Neural cell (in vitro differentiated cells): Measurements from ENCODE around the gene FBRSL1.

Experiments used
- EZH2 ChIP-seq: fragments of 200-600, 300-800 bp; shearing (Covaris generic), sonication (generic); IDR thresholded peaks from 2 replicates; pipeline ENCODE4 v1.6.1; 2014; ENCODE audit warnings: antibody characterized with exemption, low read length, borderline replicate concordance, mild to moderate bottlenecking; ENCODE audit not compliant: insufficient read depth, poor library complexity, severe bottlenecking
- POLR2AphosphoS5 ChIP-seq: IDR thresholded peaks from 2 replicates; pipeline ENCODE4 v1.6.1; 2012
- SMC3 ChIP-seq: fragments of 450-650 bp; conservative IDR thresholded peaks from 2 replicates; pipeline ENCODE4 v1.6.1; 2014; ENCODE audit warnings: antibody characterized with exemption, mild to moderate bottlenecking, moderate library complexity; ENCODE audit not compliant: poor library complexity
- TF ChIP-seq, protein P1 (sequence below): IDR thresholded peaks from 2 replicates; pipeline ENCODE4 v1.6.1; 2012; ENCODE audit warnings: borderline replicate concordance
- TF ChIP-seq, protein P2 (sequence below): fragments of 450-650 bp; IDR thresholded peaks from 2 replicates; pipeline ENCODE4 v1.5.1; 2014; ENCODE audit warnings: antibody characterized with exemption, mild to moderate bottlenecking, moderate library complexity; ENCODE audit not compliant: poor library complexity, severe bottlenecking

DNA sequence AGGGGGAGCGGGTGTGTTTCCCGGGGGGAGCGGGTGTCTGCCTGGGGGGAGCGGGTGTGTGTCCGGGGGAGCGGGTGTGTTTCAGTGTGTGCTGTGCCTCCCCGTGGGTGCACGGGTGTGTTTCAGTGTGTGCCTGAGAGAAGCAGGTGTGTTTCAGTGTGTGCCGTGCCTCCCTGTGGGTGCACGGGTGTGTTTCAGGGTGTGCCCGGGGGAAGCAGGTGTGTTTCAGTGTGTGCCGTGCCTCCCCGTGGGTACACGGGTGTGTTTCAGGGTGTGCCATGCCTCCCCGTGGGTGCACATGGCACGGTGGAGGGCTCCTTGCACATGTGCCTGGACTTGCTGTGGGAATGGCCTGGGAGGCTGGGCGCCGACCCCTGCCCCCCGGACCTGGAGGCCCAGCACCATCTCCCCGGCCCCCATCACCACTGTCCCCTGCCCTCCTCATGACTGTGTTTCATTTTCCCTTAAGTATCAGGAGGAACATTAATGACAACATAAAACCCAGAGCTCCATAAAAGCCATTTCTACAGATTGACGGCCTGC, 38.7 kb downstream of the FBRSL1 start:
- TF ChIP-seq EZH2 = no peak
- TF ChIP-seq, protein P1, sequence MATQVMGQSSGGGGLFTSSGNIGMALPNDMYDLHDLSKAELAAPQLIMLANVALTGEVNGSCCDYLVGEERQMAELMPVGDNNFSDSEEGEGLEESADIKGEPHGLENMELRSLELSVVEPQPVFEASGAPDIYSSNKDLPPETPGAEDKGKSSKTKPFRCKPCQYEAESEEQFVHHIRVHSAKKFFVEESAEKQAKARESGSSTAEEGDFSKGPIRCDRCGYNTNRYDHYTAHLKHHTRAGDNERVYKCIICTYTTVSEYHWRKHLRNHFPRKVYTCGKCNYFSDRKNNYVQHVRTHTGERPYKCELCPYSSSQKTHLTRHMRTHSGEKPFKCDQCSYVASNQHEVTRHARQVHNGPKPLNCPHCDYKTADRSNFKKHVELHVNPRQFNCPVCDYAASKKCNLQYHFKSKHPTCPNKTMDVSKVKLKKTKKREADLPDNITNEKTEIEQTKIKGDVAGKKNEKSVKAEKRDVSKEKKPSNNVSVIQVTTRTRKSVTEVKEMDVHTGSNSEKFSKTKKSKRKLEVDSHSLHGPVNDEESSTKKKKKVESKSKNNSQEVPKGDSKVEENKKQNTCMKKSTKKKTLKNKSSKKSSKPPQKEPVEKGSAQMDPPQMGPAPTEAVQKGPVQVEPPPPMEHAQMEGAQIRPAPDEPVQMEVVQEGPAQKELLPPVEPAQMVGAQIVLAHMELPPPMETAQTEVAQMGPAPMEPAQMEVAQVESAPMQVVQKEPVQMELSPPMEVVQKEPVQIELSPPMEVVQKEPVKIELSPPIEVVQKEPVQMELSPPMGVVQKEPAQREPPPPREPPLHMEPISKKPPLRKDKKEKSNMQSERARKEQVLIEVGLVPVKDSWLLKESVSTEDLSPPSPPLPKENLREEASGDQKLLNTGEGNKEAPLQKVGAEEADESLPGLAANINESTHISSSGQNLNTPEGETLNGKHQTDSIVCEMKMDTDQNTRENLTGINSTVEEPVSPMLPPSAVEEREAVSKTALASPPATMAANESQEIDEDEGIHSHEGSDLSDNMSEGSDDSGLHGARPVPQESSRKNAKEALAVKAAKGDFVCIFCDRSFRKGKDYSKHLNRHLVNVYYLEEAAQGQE = no peak
- TF ChIP-seq POLR2AphosphoS5 = no peak
- TF ChIP-seq, protein P2, sequence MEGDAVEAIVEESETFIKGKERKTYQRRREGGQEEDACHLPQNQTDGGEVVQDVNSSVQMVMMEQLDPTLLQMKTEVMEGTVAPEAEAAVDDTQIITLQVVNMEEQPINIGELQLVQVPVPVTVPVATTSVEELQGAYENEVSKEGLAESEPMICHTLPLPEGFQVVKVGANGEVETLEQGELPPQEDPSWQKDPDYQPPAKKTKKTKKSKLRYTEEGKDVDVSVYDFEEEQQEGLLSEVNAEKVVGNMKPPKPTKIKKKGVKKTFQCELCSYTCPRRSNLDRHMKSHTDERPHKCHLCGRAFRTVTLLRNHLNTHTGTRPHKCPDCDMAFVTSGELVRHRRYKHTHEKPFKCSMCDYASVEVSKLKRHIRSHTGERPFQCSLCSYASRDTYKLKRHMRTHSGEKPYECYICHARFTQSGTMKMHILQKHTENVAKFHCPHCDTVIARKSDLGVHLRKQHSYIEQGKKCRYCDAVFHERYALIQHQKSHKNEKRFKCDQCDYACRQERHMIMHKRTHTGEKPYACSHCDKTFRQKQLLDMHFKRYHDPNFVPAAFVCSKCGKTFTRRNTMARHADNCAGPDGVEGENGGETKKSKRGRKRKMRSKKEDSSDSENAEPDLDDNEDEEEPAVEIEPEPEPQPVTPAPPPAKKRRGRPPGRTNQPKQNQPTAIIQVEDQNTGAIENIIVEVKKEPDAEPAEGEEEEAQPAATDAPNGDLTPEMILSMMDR = no peak
- no peak for TF ChIP-seq SMC3
